Measurements from ENCODE around the gene SGMS1.
"Not testable (repeated sequence)": the region's sequence is repeated elsewhere in the genome, so short reads cannot be mapped to it uniquely, and the experiment has no call there.

Gene SGMS1

GRCh38 chr10:50511492-50512213 is 112.1 kb downstream of the SGMS1 start:
- in situ Hi-C loops (cut with MboI; ENCODE audit: low sequenced_read_pairs): no loop called here

GRCh38 chr10:50510517-50511473 is 113.0 kb downstream of the SGMS1 start:
- in situ Hi-C loops (cut with MboI; ENCODE audit: low sequenced_read_pairs): no loop called here

- in situ Hi-C loops (cut with MboI; ENCODE audit: low sequenced_read_pairs): no loop called here
Observed at GRCh38 chr10:50508315-50509051, 115.3 kb downstream of the SGMS1 start.

- in situ Hi-C loops (cut with MboI; ENCODE audit: low sequenced_read_pairs): no loop called here
Observed at GRCh38 chr10:50506861-50507573, 116.7 kb downstream of the SGMS1 start.

- in situ Hi-C loops (cut with MboI; ENCODE audit: low sequenced_read_pairs): no loop called here
Observed at GRCh38 chr10:50504389-50504788, 119.4 kb downstream of the SGMS1 start.

GRCh38 chr10:50503661-50504320 is 120.0 kb downstream of the SGMS1 start:
- in situ Hi-C loops (cut with MboI; ENCODE audit: low sequenced_read_pairs): no loop called here

- in situ Hi-C loops (cut with MboI; ENCODE audit: low sequenced_read_pairs): not testable (repeated sequence)
Observed at GRCh38 chr10:50503156-50503555, 120.6 kb downstream of the SGMS1 start.

GRCh38 chr10:50501924-50502452 is 121.8 kb downstream of the SGMS1 start:
- in situ Hi-C loops (cut with MboI; ENCODE audit: low sequenced_read_pairs): no loop called here

- in situ Hi-C loops (cut with MboI; ENCODE audit: low sequenced_read_pairs): no loop called here
Observed at GRCh38 chr10:50501478-50501877, 122.3 kb downstream of the SGMS1 start.

GRCh38 chr10:50498465-50498864 is 125.3 kb downstream of the SGMS1 start:
- in situ Hi-C loops (cut with MboI; ENCODE audit: low sequenced_read_pairs): no loop called here

GRCh38 chr10:50497758-50498157 is 126.0 kb downstream of the SGMS1 start:
- in situ Hi-C loops (cut with MboI; ENCODE audit: low sequenced_read_pairs): no loop called here

GRCh38 chr10:50496228-50496627 is 127.5 kb downstream of the SGMS1 start:
- in situ Hi-C loops (cut with MboI; ENCODE audit: low sequenced_read_pairs): no loop called here

- in situ Hi-C loops (cut with MboI; ENCODE audit: low sequenced_read_pairs): no loop called here
Observed at GRCh38 chr10:50490241-50490640, 133.5 kb downstream of the SGMS1 start.

- in situ Hi-C loops (cut with MboI; ENCODE audit: low sequenced_read_pairs): not testable (repeated sequence)
Observed at GRCh38 chr10:50484550-50484949, 139.2 kb downstream of the SGMS1 start.

GRCh38 chr10:50480054-50481007 is 143.4 kb downstream of the SGMS1 start:
- in situ Hi-C loops (cut with MboI; ENCODE audit: low sequenced_read_pairs): no loop called here

GRCh38 chr10:50477287-50478203 is 146.2 kb downstream of the SGMS1 start:
- in situ Hi-C loops (cut with MboI; ENCODE audit: low sequenced_read_pairs): no loop called here

- in situ Hi-C loops (cut with MboI; ENCODE audit: low sequenced_read_pairs): no loop called here
Observed at GRCh38 chr10:50473756-50474155, 150.0 kb downstream of the SGMS1 start.

- in situ Hi-C loops (cut with MboI; ENCODE audit: low sequenced_read_pairs): no loop called here
Observed at GRCh38 chr10:50472914-50473313, 150.8 kb downstream of the SGMS1 start.

All from HL-60/S4 (cell line).